GM15510 (cell line): Measurements from ENCODE around the gene CPB2.

Source experiments
- POLR2A ChIP-seq: IDR thresholded peaks from 3 replicates; pipeline ENCODE4 v1.6.1; 2011; ENCODE audit warnings: borderline replicate concordance; ENCODE audit not compliant: insufficient read length; ENCODE audit errors: extremely low read depth

CPB2 gene

DNA sequence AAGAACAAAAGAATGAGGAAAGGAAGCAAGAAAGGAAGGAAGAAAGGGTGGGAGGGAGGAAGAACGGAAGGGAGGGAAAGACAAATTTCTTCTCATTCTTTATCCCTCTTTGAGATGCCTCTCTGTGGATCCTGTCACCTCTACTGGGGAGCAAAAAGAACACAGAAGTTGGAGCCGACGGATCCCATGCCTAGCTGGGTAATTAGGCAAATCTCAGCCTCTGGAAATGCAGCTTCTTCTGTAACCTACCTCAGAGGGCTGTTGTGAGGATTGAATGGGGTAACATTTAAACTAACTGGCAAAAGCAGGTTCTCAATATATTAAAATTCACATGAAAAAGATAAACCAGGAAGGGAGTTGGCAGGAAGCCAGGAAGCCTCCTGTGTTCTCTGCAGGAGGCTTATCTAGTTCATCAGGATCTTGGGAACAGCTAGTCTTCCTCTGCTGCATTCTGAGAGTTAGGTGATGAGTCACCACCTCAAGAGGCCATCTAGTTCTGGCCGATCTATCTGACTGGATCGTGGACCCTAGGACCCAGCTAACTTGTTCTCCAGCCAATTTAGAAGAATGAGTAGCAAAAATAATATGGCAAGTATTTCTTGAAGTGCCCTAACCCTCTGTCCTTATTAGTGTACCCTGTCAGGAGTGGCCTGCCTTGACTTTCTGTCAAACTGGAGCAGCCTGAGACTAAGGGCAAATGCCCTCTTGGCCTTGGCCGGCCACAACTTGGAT, 15.2 kb upstream of the CPB2 start:
- no peak for TF ChIP-seq POLR2A

DNA sequence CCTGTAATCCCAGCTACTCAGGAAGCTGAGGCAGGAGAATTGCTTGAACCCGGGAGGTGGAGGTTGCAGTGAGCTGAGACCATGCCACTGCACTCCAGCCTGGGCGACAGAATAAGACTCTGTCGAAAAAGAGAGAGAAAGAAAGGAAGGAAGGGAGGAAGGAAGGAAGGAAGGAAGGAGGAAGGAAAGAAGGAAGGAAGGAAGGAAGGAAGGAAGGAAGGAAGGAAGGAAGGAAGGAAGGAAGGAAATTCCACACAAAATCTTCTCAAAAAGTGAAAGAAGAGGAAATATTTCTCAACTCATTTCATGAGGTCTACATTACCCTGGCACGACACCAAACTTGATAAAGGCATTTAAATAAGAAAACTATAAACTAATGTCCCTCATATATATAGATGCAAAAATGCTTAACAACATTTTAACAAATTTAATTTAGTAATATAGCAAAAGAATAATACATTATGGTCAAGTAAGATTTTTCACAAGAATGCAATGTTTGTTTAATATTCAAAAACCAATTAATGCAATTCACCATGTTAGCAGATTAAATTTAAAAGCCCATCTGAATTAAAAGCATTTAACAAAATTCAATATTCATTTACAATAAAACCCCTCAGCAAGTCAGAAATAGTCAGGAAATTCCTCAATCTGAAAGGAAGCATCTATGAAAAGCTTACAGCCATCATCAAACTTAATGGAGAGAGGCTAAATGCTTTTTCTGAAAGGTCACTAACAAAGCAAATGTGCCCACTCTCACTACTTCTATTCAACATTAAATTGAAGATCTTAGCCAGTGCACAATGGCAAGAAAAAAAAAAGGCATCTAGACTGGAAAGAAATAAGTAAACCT, 12.0 kb upstream of the CPB2 start:
- TF ChIP-seq POLR2A = no peak

DNA sequence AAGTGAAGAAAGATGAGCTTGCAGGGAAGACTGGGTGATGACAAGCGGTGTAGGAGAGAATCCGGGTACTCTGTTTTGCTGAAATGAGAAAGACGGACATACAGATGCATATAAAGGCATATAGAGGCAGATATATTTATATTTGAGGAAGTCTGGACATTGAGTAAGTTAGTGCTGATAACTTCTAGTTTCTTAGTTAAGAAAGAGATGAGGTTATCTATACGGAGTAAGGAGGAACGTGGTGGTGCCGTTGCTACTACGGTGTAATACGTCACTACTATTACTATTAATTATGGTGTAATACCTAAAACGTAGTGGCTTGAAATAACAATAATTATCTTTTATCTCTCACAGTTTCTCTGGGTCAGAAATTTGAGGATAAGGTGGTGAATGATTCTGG, 9.8 kb upstream of the CPB2 start:
- TF ChIP-seq POLR2A = no peak

DNA sequence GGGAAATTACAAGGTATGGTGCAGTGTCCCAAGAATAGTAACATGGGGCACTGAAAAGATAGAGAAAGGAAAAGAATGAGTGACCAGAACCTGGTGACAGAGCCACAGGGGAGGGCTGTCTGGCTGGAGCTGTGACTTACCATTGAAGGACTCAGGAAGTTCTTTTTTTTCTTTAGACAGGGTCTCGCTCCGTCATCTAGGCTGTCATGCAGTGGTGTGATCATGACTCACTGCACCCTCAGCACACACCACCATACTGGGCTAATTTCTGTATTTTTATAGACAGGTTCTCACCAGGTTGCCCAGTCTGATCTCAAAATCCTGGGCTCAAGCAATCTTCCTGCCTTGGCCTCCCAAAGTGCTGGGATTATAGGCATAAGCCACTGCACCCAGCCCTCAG, 8.8 kb upstream of the CPB2 start:
- TF ChIP-seq POLR2A = no peak

DNA sequence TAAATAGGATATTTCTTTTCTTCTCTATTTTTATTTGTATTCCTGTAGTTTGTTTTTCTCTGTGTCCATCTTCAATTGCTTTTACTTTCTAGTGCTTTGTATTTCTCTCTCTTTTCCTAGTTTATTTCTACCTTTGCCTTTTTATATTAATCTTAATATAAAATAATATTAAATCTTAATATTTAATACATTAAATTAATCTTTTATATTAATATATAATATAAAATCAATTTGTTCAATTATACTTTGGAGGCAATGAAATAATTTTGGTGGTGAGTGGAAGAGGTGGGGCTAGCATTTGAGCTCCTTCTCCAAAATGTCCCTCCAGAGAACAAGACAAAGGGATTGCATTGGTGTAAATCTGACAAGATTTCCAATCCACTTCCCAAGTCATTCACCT, 6.3 kb upstream of the CPB2 start:
- no peak for TF ChIP-seq POLR2A

DNA sequence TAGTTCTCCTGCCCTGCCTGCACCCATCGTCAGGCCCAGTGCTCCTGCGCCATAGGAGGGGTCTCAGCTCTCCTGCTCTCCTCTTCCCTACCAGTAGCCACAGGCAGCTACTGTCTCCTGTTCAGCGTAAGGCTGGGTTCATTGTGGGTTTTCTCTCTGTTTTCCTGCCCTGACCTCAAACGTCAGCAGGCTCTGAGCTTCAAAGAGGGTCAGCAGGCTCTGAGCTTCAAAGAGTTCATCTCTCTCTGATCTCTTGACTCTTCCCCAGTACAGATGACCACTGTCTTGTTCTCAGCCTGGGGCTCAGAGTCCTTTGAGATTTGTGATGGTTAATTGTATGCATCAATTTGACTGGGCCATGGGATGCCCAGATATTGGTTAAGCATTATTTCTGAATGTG, 4.6 kb upstream of the CPB2 start:
- TF ChIP-seq POLR2A = no peak

DNA sequence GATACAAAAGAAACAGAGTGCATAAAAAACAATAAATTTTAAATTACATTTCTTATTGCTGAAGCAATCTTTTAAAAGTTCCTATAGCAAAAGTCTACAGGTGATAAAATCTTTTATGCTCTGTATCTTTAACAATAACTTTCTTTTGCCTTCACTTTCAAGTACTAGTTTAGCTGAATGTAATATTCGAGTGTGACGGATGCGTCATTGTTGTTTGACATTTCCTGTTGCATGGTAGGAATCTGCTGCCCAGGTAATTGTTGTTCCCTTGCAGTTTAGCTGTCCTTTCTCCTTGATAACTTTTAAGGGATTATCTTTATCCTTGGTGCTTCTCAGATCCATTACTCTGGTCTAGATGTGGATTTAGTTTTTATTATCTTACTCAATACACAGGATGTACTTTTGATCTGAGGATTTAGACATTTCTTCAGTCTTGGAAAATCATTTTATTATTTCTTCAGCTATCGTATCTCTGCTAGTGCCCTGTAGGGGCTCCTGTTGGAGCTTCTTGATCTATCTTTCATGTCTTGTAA, 2.1 kb upstream of the CPB2 start:
- TF ChIP-seq POLR2A = no peak

DNA sequence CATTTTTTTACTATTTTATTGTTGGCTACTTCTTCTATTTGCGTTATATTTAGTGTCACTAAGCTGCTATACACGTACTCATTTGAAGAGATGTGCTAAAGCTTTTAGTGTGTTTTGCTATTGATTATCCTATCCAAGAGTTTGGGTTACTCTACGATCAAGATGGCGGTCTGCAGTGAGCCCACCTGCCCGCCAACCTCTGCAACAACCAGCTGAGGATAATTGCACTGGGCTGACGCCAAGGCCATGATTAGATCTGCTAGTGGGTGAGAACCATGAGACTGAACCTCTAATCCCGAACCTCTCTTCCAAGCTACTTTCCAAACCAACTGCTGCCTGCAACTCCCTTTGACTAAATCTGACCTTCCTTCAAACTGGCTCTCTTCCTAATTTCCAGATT, 1.8 kb downstream of the CPB2 start:
- TF ChIP-seq POLR2A = no peak

DNA sequence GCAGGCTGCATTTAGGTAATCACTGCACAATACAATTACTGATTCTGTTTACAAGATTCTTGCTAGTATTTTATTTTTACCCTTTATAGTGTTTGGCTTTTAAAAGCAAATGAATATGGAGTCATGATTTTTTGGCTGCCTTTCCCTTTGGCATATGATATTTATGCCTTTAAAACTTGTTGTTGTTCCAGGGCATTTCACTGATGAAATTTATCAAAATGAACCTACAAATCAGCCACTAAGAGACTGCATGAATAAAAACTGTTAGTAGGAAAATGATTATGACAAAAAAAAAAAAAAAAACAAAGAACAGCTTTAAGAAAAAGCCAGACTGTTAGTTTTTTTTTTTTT, 2.6 kb downstream of the CPB2 start:
- TF ChIP-seq POLR2A = no peak

DNA sequence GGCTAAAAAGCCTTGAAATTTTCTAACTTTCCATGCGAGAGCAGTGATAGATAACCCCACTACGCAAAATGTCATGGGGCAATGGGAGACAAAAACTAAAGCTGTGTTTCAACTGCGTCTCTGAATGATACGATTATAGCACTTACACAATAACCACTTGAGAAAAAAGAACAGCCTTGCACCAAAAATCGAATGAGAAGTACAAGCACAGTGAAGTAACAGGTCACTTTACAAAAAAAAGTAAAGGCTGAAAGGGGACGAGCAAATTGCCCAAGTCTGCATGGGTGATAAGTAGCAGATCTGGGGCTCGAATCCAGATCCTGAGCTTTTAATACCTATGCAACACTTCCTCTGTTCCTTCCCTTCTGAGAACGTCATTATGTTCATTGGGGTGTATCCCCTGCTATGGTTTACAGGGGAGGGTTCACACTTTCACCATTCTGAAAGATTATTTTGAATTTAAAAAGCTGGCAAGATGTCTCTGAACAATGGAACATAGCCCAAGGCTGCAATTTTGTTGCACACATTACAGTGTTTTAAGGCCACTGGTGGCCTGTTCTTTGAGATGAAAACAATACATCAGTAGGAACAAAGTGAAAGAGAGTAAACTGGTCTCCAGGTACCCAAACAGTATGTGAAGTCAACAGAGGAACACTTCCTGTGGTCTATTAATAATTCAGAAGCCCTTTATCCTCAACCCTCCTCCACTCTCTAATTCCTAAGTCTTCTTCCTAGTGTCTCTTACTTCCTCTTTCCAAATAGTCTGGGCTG, 3.2 kb downstream of the CPB2 start:
- no peak for TF ChIP-seq POLR2A

DNA sequence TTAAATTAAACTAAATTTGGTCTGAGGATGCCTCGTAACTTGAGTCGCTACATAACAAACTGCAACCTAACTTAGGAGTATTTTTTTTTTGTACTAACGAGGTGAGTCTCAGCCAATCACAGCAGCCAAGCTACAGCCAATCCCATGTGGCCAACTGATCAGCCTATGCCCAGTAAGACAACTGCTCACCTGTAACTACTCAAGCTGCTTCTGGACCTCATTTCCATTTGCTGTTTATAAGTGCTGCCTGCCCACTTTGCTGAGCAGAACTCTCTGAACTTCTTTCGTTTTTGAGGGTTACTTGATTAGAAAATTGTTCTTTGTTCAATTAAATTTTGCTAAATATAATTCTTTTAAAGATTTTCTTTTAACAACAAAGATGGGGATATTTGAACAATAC, 3.8 kb downstream of the CPB2 start:
- TF ChIP-seq POLR2A = no peak

DNA sequence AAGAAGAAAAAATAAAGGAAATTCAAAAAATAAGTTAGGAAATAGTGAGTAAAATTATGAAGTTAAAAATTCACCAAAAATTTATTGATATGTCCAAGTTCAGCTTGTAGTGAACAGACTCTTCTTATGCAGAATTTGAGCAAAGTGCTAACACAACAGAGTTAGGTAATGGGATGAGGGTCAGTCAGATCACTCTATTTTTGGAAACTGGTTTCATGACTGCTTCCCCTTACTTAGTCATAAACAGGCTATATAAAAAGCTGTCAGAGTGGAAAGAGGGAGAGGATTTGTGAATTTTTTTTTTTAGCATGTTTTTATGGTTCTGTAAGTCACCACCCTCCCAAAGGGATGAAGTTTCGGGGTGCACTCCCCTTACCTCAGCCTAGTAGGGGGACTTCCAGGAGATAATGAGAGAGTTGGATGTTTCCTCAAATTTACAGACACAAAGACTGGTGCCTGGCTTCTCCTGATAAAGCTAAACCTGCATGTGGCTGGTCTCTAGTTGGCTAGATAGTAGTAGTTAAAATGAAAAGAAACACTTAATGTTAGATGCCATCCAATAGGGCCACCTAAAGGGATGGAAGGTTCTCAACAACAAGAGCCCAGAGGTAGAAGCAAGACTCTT, 4.5 kb downstream of the CPB2 start:
- no peak for TF ChIP-seq POLR2A

DNA sequence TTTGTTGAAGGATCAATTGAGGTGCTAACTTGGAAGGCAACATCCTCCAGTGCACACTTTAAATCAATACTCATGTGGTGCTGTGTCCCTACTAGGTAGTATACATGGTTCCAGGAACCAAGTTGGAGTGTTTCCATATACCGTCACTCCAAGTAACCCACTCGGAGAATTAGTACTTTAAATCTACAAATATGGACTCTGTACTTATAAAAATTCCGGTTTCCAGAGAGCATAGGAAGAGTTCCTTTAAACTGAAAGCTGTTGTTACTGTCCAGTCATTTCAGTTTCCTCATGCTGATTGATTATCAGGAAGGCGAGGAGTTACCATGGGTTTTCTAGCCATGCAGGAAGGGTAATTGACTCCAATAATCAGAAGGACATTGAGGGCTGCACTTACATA, 7.2 kb downstream of the CPB2 start:
- no peak for TF ChIP-seq POLR2A

DNA sequence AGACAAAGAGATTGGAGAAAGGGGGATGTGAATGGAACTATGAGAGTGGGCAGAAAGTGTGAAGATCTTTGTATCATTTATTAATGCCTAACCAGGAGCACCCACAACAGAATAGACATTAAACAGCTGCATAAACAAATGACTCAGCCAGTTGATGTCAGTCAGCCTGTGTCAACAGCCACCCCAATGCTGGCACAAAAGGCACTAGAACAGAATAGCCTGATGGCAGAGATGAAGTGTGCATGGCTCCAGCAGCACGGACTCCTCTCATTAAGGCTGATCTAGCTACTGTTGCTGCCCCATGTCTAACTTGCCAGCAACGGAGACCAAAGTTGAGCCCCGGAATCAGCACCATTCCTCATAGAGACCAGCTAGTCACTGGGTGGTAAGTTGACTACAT, 7.8 kb downstream of the CPB2 start:
- no peak for TF ChIP-seq POLR2A

DNA sequence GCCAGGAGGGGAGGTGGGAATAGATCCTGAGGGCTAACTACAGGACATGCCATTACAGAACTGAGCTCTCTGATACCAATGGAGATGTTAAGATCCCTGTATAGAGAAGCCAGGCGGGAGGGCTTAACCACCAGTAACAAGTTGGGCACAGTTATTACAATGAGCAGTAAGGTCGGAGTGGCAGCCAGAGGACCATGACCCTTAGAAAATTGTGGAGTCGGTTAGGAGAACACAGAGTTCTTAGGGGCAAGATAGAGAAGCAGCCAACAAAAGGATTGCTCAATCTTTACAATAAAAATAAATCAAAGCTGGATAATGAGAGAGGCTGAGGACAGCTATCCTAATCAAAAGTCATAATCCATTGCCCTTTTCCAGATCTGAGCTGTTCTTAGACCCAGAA, 10.4 kb downstream of the CPB2 start:
- no peak for TF ChIP-seq POLR2A
